ENCODE results near the gene HNF1A. TPM values are rescaled to one million over a fixed set of nuclear protein-coding genes. Genes with fewer than 3 reads are reported as not detected.

The HNF1A gene
- total and polyA plus RNA-seq, 7 donors: under 0.01 to 13.2 (median 6.1) TPM; not detected in 1

DNA sequence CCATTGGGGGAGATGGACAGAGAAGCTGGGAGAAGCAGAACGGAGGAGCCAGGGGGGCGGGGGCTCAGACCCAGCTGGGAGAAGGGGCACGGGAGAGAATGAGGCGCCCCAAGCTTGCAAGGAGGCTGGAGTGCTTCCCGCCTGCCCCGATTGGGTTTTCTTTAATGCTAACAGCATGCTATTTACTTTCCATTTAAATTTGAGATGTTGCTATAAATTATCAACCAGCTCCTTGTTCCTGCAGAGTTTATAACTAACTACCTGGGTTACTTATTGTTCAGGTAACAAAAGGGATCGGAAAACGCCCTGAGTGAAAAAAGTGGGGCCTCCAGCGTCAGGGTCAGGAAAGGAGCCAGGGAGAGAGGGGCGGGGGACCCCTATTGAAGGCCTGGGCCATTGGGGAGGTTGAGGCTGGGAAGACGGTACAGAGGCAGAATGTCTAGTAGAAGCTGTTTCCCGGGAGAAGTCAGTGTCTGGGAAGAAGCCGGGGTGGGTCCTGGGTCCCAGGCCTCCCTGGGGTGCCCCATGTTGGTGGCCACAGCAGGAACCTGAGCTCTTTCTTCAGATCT is 2.5 kb downstream of the HNF1A start:
- whole genome bisulfite sequencing, 2 donors: 17 to 63% methylated on average over 13 of the region's 13 CpGs
- Histone ChIP-seq H3K4me1 (peaks cover 0 to 15% (median 13%) of the 10 kb centered on the region in 4 donors), H3K27ac (no peak overlapping the region), H3K9me3 (no peaks in the 10 kb centered on the region), H3K4me3 (peak overlapping the region in 1 of 4 donors; percentile 8), H3K27me3 (no peaks in the 10 kb centered on the region), H3K36me3 (no peaks in the 10 kb centered on the region)
- intact Hi-C loops (cut with DNase I): no loop called here
- no peak for DNase-seq
- TF ChIP-seq POLR2AphosphoS5 (IDR thresholded peaks at IDR 0.05): no peak
- TF ChIP-seq, protein P1, sequence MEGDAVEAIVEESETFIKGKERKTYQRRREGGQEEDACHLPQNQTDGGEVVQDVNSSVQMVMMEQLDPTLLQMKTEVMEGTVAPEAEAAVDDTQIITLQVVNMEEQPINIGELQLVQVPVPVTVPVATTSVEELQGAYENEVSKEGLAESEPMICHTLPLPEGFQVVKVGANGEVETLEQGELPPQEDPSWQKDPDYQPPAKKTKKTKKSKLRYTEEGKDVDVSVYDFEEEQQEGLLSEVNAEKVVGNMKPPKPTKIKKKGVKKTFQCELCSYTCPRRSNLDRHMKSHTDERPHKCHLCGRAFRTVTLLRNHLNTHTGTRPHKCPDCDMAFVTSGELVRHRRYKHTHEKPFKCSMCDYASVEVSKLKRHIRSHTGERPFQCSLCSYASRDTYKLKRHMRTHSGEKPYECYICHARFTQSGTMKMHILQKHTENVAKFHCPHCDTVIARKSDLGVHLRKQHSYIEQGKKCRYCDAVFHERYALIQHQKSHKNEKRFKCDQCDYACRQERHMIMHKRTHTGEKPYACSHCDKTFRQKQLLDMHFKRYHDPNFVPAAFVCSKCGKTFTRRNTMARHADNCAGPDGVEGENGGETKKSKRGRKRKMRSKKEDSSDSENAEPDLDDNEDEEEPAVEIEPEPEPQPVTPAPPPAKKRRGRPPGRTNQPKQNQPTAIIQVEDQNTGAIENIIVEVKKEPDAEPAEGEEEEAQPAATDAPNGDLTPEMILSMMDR (IDR thresholded peaks at IDR 0.05): no peak
- TF ChIP-seq POLR2A (IDR thresholded peaks at IDR 0.05): peak in 1 of 2 donors; percentile 36
- TF ChIP-seq EP300 (IDR thresholded peaks at IDR 0.05): no peak

DNA sequence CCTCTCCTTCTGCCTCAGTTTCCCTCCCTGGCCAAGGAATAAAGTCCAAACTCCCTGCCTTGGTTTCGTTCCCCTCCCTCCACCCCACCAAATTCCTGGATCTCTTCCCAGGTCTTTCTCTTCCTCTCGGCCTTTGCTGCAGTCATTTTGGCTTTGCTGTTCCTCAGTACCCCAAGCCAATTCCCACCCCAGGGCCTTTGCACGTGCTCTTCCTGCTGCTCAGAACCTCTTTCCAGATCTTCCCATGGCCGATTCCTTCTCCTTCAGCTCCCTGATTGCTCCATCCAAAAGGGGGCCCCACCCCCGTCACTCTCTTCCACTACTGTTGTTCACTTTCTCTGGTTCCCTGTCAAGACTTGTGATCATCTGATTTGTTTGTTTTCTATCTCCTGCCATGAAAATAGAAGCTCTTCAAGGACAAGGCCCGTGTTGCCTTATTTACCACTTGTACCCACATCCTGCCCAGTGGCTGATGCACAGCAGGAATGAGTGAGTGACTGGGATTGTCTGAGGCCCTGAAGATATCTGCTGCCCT is 3.1 kb downstream of the HNF1A start:
- TF ChIP-seq, protein P1 (IDR thresholded peaks at IDR 0.05): no peak
- TF ChIP-seq EP300 (IDR thresholded peaks at IDR 0.05) (no peak), POLR2AphosphoS5 (IDR thresholded peaks at IDR 0.05) (no peak), POLR2A (IDR thresholded peaks at IDR 0.05) (no peak)
- H3K4me3 ChIP-seq: no peak overlapping the region
- H3K27me3 ChIP-seq: no peaks in the 10 kb centered on the region
- WGBS, 2 donors: 12 to 58% methylated on average over 6 of the region's 6 CpGs
- no peaks in the 10 kb centered on the region for H3K36me3 ChIP-seq
- H3K4me1 ChIP-seq: peaks cover 0 to 15% (median 13%) of the 10 kb centered on the region in 4 donors
- H3K27ac ChIP-seq: no peak overlapping the region
- DNase-seq: no peak
- H3K9me3 ChIP-seq: no peaks in the 10 kb centered on the region
- intact Hi-C loops (cut with DNase I): no loop called here

DNA sequence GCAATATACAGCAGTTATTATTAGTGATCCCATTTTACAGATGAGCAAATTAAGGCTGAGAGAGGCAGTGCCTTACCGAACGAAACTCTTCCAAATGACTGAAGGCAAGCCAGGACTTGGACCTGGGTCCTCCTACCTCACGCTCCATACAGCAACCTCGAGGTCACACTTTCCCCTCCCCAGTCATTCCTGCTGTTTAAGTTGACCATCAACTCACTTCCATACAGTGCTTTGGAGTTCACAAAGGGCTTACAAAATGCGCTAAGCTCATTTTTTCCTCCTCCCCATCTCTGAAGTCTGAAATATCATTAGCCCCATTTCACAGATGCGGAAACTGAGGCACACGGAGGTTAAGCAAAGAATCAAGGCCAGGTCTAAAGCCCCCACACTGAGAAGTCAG is 4.3 kb downstream of the HNF1A start:
- H3K4me3 ChIP-seq: no peak overlapping the region
- H3K27me3 ChIP-seq: no peaks in the 10 kb centered on the region
- H3K36me3 ChIP-seq: no peaks in the 10 kb centered on the region
- H3K4me1 ChIP-seq: peaks cover 0 to 13% (median 13%) of the 10 kb centered on the region in 4 donors
- no peaks in the 10 kb centered on the region for H3K9me3 ChIP-seq
- H3K27ac ChIP-seq: no peak overlapping the region
- TF ChIP-seq, protein P1 (IDR thresholded peaks at IDR 0.05): no peak
- TF ChIP-seq POLR2AphosphoS5 (IDR thresholded peaks at IDR 0.05) (no peak), EP300 (IDR thresholded peaks at IDR 0.05) (no peak), POLR2A (IDR thresholded peaks at IDR 0.05) (no peak)
- intact Hi-C loops (cut with DNase I): no loop called here
- no peak for DNase-seq
- 76 to 81% methylated on average over 7 of the region's 7 CpGs for WGBS, 2 donors

DNA sequence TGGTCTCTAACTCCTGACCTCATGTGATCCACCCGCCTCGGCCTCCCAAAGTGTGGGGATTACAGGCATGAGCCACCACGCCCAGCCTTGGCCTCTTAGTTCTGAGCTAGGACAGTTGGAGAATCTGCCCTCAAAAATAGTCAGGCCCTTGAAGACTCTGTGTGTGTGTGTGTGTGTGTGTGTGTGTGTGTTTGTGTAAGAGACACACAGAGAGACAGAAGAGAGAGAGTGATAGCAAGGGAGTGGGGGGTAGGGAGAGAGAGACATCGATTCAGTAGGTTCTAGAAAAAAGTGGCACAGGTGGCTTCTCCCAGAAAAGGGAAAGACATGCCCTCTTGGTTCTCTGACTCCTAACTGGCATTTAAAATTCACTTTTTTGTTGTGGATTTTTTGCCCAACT is 5.4 kb downstream of the HNF1A start:
- DNase-seq: no peak
- H3K27ac ChIP-seq: no peak overlapping the region
- no peaks in the 10 kb centered on the region for H3K9me3 ChIP-seq
- H3K4me1 ChIP-seq: peaks cover 0 to 3% (median 2%) of the 10 kb centered on the region in 4 donors
- TF ChIP-seq, protein P1 (IDR thresholded peaks at IDR 0.05): no peak
- no peak for TF ChIP-seq POLR2A (IDR thresholded peaks at IDR 0.05)
- TF ChIP-seq POLR2AphosphoS5 (IDR thresholded peaks at IDR 0.05): no peak
- TF ChIP-seq EP300 (IDR thresholded peaks at IDR 0.05): no peak
- no peak overlapping the region for H3K4me3 ChIP-seq
- intact Hi-C loops (cut with DNase I): no loop called here
- 32 to 70% methylated on average over 4 of the region's 4 CpGs for WGBS, 2 donors
- no peaks in the 10 kb centered on the region for H3K27me3 ChIP-seq
- H3K36me3 ChIP-seq: no peaks in the 10 kb centered on the region
